ENCODE results near the gene PUS7L.
"Not testable (repeated sequence)": the region's sequence is repeated elsewhere in the genome, so short reads cannot be mapped to it uniquely, and the experiment has no call there.

Gene PUS7L

DNA sequence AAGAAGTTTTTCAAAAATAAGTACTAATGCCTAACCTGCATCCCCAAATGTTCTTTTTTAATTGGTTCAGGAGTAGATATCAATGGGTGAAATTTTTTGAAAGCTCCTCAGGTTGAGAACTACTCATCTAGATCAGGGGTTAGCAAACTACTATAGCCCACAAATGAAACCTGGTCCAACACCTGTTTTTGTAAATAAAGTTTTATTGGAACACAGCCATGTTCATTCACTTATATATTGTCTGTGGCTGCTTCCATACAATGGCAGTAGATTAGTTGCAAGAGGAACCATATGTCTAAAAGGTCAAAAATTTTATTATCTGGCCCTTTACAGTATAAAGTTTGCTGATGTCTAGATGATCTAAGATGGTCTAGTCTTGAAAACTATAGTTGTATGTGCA lies 13.8 kb downstream of the PUS7L start:
- no peak for DNase-seq

- DNase-seq, result no peak
These were observed 16.5 kb downstream of the PUS7L start for GRCh38 chr12:43742106-43742505.

GRCh38 chr12:43740511-43741100 lies 18.0 kb downstream of the PUS7L start:
- DNase-seq, result no peak

- no peak for DNase-seq
These were observed 20.9 kb downstream of the PUS7L start for GRCh38 chr12:43737646-43738045.

DNA sequence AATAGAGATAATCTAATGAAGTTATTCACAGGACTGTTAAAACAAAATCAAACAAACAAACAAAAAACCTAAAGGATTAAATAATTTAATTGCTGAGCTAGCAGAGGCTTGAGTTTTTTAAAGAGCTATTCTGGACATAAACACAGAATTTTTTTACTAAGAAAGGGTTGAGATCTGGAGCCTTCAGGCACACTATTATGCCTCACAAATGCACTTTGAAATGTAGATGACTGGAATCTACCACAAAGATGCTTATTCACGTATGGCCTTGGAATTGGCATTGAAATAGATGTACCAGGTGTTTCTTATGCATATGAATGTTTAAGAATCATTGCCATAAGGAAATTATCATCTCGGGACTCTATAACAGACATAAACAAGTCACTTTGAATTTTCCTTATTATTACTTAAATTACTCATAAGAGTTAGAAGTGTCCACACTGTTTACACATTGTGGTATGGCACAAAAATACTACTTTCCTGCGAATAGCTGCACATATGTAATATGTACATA lies 21.6 kb downstream of the PUS7L start:
- no peak for DNase-seq

GRCh38 chr12:43733687-43734086 lies 24.9 kb downstream of the PUS7L start:
- DNase-seq, result no peak

GRCh38 chr12:43730283-43730682 lies 28.3 kb downstream of the PUS7L start:
- no peak for DNase-seq

- no peak for DNase-seq
These were observed 29.9 kb downstream of the PUS7L start for GRCh38 chr12:43728698-43729097.

GRCh38 chr12:43728117-43728516 lies 30.5 kb downstream of the PUS7L start:
- no peak for DNase-seq

- DNase-seq, result no peak
These were observed 35.5 kb downstream of the PUS7L start for GRCh38 chr12:43723134-43723533.

DNA sequence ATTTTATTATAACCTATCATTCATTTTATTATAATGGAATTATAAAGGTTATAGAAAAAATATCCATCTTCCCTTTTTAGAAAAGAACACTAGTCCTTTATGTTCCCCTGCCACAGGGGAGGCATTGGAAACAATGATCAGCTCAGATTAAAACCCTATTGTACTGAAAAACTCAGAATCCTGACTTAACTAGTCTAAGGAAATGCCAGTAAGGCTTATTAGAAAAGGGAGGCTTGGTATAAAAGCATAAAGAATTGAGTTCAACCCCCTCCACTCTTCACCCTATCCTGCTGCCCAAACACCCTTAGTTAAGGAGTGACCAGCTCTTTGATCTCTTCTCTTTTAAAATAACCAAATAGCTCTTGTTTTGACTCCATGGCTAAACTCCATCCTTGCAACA lies 36.0 kb downstream of the PUS7L start:
- no peak for DNase-seq

GRCh38 chr12:43711348-43711747 lies 47.2 kb downstream of the PUS7L start:
- no peak for DNase-seq

DNA sequence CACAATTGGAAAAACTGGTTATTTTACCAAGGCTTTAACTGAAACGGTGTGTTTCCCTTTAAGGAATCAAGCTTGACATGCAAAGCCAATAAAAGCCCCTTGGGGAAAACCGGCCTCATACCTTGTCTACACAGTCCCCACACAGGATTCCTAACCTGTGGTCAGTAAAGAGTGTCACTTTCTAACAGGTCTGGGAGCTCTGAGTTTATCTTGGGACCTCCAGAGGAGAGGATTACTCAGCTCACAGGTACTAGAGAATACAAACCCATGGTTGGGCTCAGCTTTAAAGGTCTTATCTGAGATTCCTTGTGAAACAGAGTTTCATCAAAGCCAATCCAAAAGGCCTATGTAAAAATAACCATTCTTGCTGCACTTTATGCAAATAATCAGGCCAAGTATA lies 54.8 kb downstream of the PUS7L start:
- not testable (repeated sequence) for DNase-seq

DNA sequence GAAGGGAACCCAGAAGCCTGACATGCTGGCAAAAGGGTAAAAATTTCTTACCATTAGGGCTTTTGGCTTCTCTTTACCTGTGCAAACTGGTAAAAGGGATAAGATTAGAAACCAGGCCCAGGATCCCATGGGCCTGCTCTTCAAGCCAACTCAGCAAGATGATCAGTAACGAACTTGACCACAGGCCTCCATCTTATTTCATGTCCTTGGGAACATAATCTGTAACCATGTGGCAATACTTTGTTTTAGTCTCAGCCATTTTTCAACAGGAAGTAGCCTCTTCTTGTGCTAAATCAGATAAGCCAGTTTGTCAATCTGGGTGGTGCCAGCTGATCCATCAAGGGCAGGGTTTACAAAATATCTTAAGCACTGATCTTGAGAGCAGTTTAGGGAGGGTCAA lies 57.4 kb downstream of the PUS7L start:
- not testable (repeated sequence) for DNase-seq

GRCh38 chr12:43696154-43696553 lies 62.4 kb downstream of the PUS7L start:
- no peak for DNase-seq

DNA sequence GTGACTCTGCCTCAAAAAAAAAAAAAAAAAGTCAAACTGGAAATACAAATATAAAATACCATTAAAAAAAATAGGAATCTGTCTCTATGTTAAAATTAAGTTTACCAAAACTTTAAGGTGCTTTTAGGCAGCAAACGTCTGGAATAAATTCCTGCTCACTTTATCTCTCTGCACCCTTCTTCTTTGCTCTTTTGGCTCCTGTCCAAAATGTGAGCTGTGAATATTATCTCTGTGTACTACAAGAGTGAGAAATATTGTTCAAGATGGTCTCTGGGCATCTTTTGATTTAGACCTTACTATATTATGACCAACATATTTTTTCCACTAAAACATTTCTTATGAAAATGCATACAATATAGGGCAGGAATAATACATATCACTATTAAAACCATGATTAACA lies 63.7 kb downstream of the PUS7L start:
- no peak for DNase-seq

DNA sequence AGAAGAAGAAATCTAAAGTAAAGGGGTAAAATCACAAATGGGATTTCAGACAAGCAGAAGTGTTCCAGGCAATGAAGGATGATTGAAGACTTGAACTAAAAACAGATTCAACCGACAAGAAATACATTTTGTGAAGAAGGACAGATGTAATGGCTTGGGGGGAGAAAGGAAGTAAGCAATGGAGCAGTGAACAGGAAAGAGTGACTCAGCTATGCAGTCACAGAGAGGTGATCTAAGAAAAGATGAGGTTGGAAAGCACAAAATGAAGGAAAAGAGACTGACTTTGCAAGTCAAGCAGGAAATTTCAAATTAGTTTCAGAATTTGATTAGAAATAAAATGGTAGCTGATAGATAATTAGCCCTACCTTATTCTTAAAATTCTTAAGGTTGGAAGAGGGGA lies 66.5 kb downstream of the PUS7L start:
- no peak for DNase-seq

GRCh38 chr12:43685491-43685890 lies 73.1 kb downstream of the PUS7L start:
- not testable (repeated sequence) for DNase-seq

DNA sequence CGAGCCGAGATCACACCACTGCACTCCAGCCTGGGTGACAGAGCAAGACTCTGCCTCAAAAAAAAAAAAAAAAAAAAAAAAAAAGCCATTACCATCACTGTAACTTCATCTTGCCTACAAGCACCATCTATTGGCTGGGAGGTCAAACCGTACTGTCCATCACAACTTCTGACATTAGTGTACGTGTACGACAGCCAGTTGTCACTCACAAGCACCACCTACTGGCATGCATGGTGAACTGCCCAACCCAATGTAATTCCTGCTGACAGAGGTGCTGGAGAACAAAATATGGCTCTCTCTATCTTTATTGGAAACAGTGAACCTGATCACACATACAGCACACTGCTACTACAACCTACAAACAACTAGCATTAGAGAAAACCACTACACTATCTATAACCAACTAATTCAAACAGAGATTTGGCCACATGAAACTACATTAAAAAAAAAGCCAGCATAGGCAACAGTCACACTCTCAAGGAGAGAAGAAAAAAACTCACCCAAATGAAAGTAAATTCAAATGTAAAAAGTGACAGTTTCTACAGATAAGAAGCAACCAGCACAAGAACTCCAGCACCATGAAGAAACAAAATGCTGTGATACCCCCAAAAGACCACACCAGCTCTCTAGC lies 82.3 kb downstream of the PUS7L start:
- DNase-seq, result no peak

DNA sequence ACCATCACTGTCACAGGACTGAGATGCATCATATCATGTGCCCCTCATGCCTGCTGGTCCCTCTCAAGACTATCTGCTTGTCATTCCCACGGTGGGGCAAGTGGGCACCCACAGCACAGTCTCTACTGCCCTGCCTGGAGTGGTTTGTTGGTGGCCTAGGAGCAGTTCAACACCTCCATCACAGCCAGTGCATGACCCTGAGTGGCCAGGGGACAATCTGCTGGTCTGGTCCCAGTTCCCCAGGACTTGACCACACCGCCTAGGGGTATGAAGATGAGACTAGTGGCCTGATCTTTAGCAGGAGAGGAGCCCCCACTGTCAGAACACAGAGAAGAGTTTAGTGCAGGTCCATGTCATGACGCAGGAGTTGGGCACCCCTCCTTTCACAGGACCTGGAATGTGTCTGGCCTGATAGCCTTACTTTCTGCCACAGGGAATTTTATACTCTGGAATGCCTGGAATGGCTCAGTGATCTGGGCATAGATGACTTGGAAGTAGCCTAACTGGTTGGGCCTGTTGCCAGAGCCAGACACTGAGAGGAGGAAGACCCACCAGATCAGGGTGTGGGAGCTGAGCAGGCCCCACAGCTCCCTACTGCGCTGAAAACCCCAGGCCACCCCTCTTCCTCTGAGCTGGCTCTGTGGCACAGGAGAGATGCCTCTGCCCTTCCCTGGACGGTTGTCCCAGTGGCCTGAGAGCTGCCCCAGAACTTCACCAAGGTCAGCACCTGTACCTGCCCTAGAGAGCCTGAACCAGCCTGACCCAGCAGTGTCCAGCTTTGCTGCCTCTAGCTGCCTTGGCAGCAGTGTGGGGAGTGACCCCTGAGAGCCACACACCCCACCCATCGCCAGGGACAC lies 83.3 kb downstream of the PUS7L start:
- no peak for DNase-seq

DNA sequence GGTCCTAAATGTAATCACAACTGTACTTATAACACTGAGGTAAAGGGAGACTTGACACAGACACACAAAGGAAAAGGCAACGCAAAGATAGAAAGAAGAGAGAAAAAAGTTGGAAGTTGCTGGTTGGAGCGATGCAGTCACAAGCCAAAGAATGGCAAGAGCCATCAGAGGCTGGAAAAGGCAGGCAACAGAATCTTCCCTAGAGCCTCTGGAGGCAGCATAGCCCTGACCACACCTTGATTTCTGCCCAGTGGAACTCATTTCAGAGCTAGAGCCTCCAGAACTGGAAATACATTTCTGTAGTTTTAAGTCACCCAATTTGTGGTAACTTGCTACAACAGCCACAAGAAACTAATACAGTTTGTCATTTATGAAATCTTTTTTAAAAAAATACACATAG lies 89.2 kb downstream of the PUS7L start:
- no peak for DNase-seq

Measured in NCI-H1694 treated with DMSO at 0.1 percent for 48 hours (cell line).